Measurements from ENCODE around the gene SMIM38.

The SMIM38 gene

GRCh38 chr11:69189059-69189458 lies 33.3 kb downstream of the SMIM38 start:
- no peak for DNase-seq

- no peak for DNase-seq
Measured at GRCh38 chr11:69190796-69191536, 35.2 kb downstream of the SMIM38 start.

DNA sequence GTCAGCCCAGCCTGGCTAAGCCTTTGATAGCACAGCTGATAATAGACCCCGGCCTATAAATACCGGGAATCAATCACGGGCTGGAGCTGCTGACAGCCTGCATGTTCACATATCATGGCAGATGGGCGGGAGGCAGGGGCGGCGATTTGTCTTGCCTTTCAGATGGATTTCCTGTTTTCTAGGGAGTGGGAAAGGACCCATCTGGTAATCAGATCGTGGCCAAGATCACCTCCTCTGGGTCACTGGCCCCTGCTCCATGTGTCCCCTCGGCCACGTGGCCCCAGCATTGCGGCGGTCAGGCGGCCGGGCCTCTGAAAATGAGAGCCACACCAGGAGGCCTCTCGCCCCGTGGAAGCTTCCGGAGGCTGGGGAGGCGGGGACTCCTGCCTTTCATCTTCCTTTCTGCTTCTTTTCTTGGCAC lies 36.6 kb downstream of the SMIM38 start:
- DNase-seq: no peak

GRCh38 chr11:69193151-69193550 lies 37.4 kb downstream of the SMIM38 start:
- no peak for DNase-seq

- no peak for DNase-seq
Measured at GRCh38 chr11:69193629-69194028, 37.9 kb downstream of the SMIM38 start.

- no peak for DNase-seq
Measured at GRCh38 chr11:69194396-69194795, 38.7 kb downstream of the SMIM38 start.

DNA sequence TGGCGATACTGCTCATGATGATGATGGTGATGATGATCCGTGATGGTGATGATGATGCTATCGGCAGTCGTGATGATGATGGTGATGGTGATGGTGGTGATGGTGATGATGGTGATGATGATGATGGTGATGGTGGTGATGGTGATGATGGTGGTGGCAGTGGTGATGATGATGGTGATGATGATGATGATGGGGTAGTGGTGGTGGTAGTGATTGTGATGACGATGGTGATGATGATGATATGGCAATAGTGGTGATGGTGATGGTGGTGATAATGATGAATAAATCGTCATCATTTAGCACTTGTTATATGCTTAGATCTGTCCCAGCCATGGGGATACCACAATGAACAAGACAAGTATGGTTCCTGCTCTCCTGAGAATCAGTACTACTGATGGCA lies 39.2 kb downstream of the SMIM38 start:
- DNase-seq: no peak

GRCh38 chr11:69195824-69196782 lies 40.4 kb downstream of the SMIM38 start:
- no peak for DNase-seq

GRCh38 chr11:69196783-69197169 lies 41.0 kb downstream of the SMIM38 start:
- no peak for DNase-seq

DNA sequence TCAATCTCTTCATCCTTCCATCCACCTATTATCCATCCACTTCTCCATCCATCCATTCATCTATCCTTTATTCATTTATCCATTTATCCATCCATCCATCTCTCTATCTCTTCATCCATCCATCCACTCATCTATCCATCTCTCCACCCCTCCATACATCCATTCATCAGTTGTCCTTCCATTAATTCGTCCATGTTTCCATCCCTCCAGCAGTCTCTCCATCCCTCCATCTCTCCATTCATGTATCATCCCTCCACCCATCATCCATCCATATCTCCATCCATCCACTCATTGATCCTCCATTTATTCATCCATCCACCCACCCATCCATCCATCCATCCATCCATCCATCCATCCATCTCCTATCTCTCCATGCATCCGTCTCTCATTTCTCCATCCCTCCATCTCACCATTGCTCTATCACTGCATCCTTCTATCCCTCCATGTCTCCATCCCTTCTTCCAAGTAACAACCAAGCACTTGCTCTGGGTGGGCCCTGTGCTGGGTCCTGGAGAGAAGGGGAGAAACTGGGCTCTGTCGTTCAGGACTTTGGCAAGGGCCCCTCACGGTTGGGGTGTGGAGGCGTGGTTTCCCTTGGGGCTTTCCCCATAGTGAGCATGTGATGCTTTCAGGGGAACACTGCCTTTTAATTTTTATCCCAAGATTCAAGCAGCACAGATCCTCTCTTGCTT lies 43.3 kb downstream of the SMIM38 start:
- no peak for DNase-seq

DNA sequence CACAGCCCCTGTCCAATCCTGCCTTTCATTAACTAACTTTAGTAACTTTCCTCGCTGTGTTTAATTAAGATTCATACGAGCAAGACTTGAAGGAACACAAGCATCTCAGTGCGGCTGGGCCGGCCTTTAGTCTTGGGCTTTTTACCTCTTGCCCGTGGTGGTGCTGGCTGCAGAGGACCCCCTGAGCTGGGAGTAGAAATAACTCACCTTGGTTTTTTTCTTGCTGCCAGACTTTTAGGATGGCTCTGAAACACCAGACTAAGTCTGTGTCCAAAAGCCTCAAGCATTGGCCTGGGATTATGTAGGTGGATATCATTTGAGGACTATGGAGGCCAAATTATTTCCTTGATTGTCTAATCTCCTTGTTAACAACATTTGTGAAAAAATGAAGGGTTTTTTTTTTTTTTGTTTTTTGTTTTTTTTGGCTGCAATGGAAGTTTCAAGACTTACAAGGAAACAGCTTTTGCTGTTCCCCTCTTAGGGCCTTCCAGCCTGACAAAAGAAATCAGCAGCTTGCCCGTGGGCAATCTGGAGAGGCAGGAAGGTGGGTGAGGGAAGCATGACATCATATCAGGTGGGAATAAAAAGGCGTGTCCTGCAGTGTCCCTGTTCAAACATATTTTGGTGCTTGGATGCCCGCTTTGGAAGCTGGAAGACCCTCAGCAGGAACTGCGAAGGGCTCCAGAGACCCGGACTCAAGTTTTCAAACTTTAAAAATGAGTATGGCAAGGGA lies 44.0 kb downstream of the SMIM38 start:
- no peak for DNase-seq

DNA sequence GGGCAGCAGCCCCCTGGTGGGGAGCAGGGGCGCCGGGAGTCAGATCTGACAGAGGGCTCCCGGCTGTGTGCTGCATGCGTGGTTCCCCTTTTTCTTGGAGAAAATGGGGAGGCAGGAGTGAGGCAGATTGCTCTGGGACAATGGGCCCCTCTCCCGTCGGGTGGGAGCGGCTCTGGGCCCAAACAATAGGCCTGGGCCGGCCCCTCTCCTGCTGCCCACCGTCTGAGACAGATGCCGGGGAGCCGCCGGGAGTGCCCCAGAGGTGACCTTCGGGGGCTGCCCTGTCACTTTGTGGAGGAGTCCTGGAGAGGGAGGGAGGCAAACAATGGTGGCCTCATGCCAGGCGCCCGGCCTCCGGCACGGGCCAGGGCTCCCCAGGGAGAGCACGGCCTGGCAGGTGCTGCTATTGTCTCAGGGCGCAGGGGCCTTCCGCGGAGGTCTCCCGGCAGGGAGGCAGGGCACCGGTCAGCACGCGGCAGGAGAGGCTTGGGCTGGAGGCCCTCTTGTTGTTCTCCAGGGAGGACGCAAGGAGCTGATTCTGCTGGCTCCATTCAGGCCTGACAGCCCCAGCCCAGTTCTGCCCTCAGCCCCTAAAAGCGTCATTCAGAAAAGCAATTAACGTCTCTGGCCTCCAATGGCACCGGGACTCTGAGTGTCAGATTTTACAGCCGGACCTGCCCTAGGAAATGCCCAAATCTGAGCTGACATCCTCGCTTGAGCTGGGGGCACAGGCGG lies 44.8 kb downstream of the SMIM38 start:
- no peak for DNase-seq

DNA sequence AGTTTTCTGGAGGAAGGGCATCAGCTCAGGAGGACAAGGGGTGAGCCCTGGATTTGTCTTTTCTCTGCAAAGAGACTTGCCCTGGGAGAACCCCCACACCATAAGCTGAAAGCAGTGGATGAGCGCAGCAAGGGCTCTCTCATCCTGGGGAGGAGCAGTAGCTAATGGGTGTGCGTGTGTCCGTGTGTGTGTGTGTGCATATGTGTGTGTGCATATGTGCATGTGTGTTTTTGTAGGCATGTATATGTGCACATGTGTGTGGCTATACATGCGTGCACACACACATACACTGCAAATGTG lies 45.3 kb downstream of the SMIM38 start:
- no peak for DNase-seq

- DNase-seq: no peak
Measured at GRCh38 chr11:69201764-69202370, 46.1 kb downstream of the SMIM38 start.

DNA sequence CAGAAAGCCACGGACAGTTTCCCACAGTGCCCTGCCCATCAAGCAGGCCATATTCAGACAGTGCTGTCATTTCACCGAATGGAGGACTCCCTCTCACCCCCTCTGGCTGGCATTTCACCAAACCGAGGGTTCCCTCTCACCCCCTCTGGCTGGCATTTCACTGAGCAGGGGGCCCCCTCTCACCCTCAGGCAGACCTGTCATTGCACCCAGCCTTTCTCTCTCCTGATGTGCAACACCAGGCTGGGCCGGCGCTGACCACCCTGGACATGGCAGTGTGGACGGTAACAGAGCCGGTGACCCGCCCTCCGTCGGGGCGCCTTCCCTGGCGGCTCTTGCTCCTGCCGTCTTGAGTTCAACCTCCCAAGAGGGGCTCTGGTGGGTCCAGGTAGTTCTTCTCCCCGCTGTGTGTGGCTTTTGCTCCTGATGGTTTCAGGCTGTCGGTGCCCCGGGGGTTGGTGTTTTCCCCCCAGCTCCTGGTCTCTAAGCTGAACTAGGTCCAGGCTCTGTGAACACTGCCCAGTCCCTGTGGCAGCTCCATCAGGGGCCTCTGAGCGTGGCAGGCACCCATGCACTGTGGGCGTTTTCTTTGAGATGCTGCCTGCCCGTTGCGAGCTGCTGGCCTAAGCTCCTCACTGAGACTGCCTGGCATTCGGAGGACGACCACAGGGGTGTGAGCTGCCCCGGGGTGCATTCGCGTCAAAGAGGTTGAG lies 46.9 kb downstream of the SMIM38 start:
- no peak for DNase-seq

DNA sequence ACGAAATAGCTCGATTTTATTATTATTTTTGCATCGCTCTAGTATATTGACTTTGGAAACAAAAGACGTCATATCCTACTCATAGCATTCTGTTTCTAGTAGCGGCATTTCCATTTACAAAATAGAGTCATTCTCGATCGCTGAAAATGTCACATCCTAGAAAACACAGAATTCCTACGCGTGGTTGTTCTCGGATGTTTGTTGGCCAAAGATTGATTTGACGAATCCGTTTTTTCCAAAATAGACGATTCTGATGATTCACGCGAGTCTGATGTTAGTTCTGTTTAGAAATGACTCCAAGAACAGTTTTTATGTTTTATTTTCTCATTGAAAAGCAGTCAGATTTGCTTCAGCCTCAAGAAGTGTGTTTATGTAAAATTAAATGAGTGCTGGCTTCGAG lies 47.6 kb downstream of the SMIM38 start:
- no peak for DNase-seq

- no peak for DNase-seq
Measured at GRCh38 chr11:69203901-69204245, 48.1 kb downstream of the SMIM38 start.

GRCh38 chr11:69204246-69204940 lies 48.7 kb downstream of the SMIM38 start:
- DNase-seq: no peak

DNA sequence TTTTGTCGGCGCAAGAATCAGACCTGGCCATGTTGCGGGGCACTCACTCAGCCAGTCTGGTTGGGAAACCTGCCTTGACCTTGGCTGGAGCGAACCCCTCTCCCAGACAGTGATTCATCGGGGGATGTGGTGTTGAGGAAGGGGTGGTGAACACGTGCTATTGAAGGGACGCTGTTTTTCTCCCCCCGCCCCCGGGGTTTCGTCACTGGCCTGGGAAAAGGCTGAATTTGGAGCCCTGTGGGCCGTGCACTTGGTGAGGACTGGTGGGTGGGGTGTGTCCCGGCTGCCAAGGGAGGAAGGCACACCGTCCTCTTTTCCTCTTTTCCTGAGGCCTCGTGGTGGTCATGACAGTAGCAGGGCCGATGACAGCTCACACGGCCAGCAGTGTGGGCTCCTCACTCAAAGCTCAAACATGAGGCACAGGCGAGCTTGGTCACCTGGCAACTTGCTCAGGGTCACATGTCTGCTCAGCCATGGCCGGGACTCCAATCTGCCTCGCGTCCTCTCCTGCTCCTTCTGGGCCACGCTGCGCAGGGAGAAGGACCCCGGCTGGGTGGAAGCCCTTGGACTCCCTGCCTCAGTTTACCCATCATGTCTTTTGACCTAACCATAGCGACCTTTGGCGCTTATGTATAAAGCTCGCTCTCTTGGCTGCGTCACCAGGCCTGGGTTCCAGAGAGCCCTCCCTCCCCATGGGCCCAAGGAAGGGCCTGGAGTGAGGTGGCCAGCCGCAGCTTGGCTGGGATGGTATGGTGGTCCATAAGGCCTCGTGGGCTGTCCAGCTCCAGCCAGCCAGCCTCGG lies 49.4 kb downstream of the SMIM38 start:
- DNase-seq: peak; percentile 82

Measured in inflammatory macrophage treated with lipopolysaccharide for 4 hours (primary cell).